HEK293 (cell line): ENCODE results near the gene MYBPH.

Source experiments
- CTCF ChIA-PET: fragments of 350-600 bp; formaldehyde crosslinking; extraction: SDS; loops from one replicate; lab custom pipeline; 2021; ENCODE audit warnings: antibody characterized with exemption; lab: Yijun Ruan, JAX
- POLR2A ChIA-PET: fragments of 300-600 bp; formaldehyde crosslinking; extraction: SDS; loops from one replicate; lab custom pipeline; 2020; ENCODE audit warnings: antibody characterized with exemption, inconsistent platforms; lab: Yijun Ruan, JAX
- H3K27ac ChIP-seq: fragments of 200-500 bp; sonication (Bioruptor generic); 2 replicates; pipeline ENCODE4 v1.5.1; 2014; ENCODE audit warnings: low read depth, low read length, control low read depth, inconsistent platforms; ENCODE audit errors: extremely low read depth
- H3K36me3 ChIP-seq, 2 experiments: fragments of 200-500 bp in 1 of 2; sonication (Bioruptor generic) in 1 of 2; 1 replicate in 1 of 2; 2 replicates in 1 of 2; pipeline ENCODE4 v1.5.1; 2014 to 2017; ENCODE audit warnings: inconsistent platforms in 2 of 2, low read length in 2 of 2; ENCODE audit not compliant: control insufficient read depth in 2 of 2, insufficient read depth in 1 of 2
- H3K4me1 ChIP-seq: fragments of 200-500 bp; sonication (Bioruptor generic); 2 replicates; pipeline ENCODE4 v1.5.1; 2014; ENCODE audit warnings: mild to moderate bottlenecking, low read length, inconsistent platforms; ENCODE audit not compliant: control insufficient read depth, insufficient read depth
- H3K4me3 ChIP-seq: 2 replicates; pipeline ENCODE4 v1.5.1; 2011; ENCODE audit warnings: low read depth, mild to moderate bottlenecking, control low read depth, low read length, moderate library complexity
- H3K9me3 ChIP-seq: fragments of 200-500 bp; sonication (Bioruptor generic); 2 replicates; pipeline ENCODE4 v1.5.1; 2014; ENCODE audit warnings: low read depth, low read length, inconsistent platforms; ENCODE audit not compliant: control insufficient read depth, insufficient read depth
- HOXC10 ChIP-seq: sonication (generic); formaldehyde crosslinking; IDR thresholded peaks from 2 replicates; pipeline ENCODE4 v1.8.1; 2023; ENCODE audit warnings: mild to moderate bottlenecking, missing genetic modification reagents
- OVOL3 ChIP-seq: fragments of 450-650 bp; formaldehyde crosslinking; IDR thresholded peaks from 2 replicates; pipeline ENCODE4 v1.5.1; 2016; ENCODE audit warnings: missing biosample characterization, missing genetic modification characterization
- SP2 ChIP-seq: fragments of 450-650 bp; formaldehyde crosslinking; IDR thresholded peaks from 2 replicates; pipeline ENCODE4 v1.5.1; 2016; ENCODE audit warnings: missing biosample characterization, missing genetic modification characterization
- SP3 ChIP-seq: fragments of 450-650 bp; formaldehyde crosslinking; IDR thresholded peaks from 2 replicates; pipeline ENCODE4 v1.5.1; 2016; ENCODE audit warnings: missing biosample characterization, missing genetic modification characterization
- TRIM28 ChIP-seq: IDR thresholded peaks from 2 replicates; pipeline ENCODE4 v1.6.1; 2011; ENCODE audit warnings: low read length, control low read depth, borderline replicate concordance
- ZNF121 ChIP-seq: fragments of 450-650 bp; formaldehyde crosslinking; IDR thresholded peaks from 2 replicates; pipeline ENCODE4 v1.5.1; 2016; ENCODE audit warnings: missing biosample characterization, missing genetic modification characterization
- ZNF132 ChIP-seq: fragments of 450-650 bp; formaldehyde crosslinking; IDR thresholded peaks from 2 replicates; pipeline ENCODE4 v1.5.1; 2017; ENCODE audit warnings: missing biosample characterization, missing genetic modification characterization, borderline replicate concordance
- ZNF169 ChIP-seq: fragments of 450-650 bp; formaldehyde crosslinking; IDR thresholded peaks from 2 replicates; pipeline ENCODE4 v1.5.1; 2016; ENCODE audit warnings: missing biosample characterization, missing genetic modification characterization
- ZNF223 ChIP-seq: fragments of 450-650 bp; formaldehyde crosslinking; IDR thresholded peaks from 2 replicates; pipeline ENCODE4 v1.5.1; 2016; ENCODE audit warnings: missing biosample characterization, missing genetic modification characterization
- ZNF302 ChIP-seq: fragments of 450-650 bp; formaldehyde crosslinking; IDR thresholded peaks from 2 replicates; pipeline ENCODE4 v1.5.1; 2016; ENCODE audit warnings: missing biosample characterization, missing genetic modification characterization, low read depth
- ZNF354C ChIP-seq: fragments of 450-650 bp; formaldehyde crosslinking; IDR thresholded peaks from 2 replicates; pipeline ENCODE4 v1.5.1; 2016; ENCODE audit warnings: missing biosample characterization, missing genetic modification characterization, low read depth, borderline replicate concordance
- ZNF610 ChIP-seq: fragments of 450-650 bp; formaldehyde crosslinking; IDR thresholded peaks from 2 replicates; pipeline ENCODE4 v1.5.1; 2016; ENCODE audit warnings: missing biosample characterization, missing genetic modification characterization, borderline replicate concordance
- ZNF660 ChIP-seq: fragments of 450-650 bp; IDR thresholded peaks from 2 replicates; pipeline ENCODE4 v1.5.1; 2018; ENCODE audit warnings: missing biosample characterization, mild to moderate bottlenecking, missing genetic modification characterization
- ZNF677 ChIP-seq: fragments of 450-650 bp; IDR thresholded peaks from 2 replicates; pipeline ENCODE4 v1.5.0; 2018; ENCODE audit warnings: missing biosample characterization, mild to moderate bottlenecking, missing genetic modification characterization, moderate library complexity
- ZNF785 ChIP-seq: fragments of 450-650 bp; formaldehyde crosslinking; IDR thresholded peaks from 2 replicates; pipeline ENCODE4 v1.5.1; 2016; ENCODE audit warnings: missing biosample characterization, missing genetic modification characterization
- ZSCAN23 ChIP-seq: fragments of 450-650 bp; formaldehyde crosslinking; IDR thresholded peaks from 2 replicates; pipeline ENCODE4 v1.5.1; 2016; ENCODE audit warnings: missing biosample characterization, missing genetic modification characterization
- TF ChIP-seq, protein P1 (sequence below): fragments of 450-650 bp; formaldehyde crosslinking; IDR thresholded peaks from 2 replicates; pipeline ENCODE4 v1.5.1; 2016; ENCODE audit warnings: missing biosample characterization, missing genetic modification characterization
- TF ChIP-seq, protein P2 (sequence below): fragments of 450-650 bp; formaldehyde crosslinking; IDR thresholded peaks from 2 replicates; pipeline ENCODE4 v1.5.1; 2016; ENCODE audit warnings: missing biosample characterization, missing genetic modification characterization
- TF ChIP-seq, protein P3 (sequence below): fragments of 450-650 bp; IDR thresholded peaks from 2 replicates; pipeline ENCODE4 v1.5.1; 2018; ENCODE audit warnings: missing biosample characterization, missing genetic modification characterization
- TF ChIP-seq, protein P4 (sequence below): fragments of 450-650 bp; formaldehyde crosslinking; IDR thresholded peaks from 2 replicates; pipeline ENCODE4 v1.5.1; 2016; ENCODE audit warnings: missing biosample characterization, missing genetic modification characterization, low read depth
- TF ChIP-seq, protein P5 (sequence below): fragments of 450-650 bp; formaldehyde crosslinking; IDR thresholded peaks from 2 replicates; pipeline ENCODE4; 2016; ENCODE audit warnings: missing biosample characterization, missing genetic modification characterization
- TF ChIP-seq, protein P6 (sequence below): fragments of 450-650 bp; formaldehyde crosslinking; IDR thresholded peaks from 2 replicates; pipeline ENCODE4 v1.5.1; 2016; ENCODE audit warnings: missing biosample characterization, missing genetic modification characterization

MYBPH gene

DNA sequence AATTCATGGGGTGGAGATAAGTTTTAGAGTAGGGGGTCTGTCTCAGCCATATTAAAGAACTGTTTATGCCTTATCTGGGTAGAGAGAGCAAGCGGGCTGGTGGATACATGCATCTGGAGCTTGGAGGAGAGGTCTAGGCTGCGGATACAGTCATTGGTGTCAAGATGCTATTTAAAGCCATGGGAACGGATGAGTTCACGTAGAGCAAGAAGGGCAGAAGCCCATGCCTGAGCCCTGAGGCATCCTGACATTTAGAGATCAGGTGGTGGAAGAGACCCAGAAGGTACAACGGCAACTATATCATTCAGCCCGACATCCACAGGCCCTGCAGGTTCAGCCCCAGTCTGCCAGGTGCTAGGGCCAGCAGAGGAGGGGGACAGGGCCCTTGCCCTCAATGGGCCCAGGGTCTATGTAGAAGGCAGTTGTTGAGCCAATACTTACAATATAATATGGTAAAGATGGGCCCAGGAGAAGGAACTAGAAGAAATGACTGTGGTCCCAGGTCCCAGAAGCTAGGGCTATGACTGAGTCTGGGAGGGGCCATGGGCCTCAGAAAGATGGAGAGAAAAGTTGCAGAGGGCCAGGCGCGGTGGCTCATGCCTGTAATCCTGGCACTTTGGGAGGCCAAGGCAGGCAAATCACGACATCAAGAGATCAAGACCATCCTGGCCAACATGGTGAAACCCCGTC, 26.0 kb upstream of the MYBPH start (continued):
- TF ChIP-seq, protein P1, sequence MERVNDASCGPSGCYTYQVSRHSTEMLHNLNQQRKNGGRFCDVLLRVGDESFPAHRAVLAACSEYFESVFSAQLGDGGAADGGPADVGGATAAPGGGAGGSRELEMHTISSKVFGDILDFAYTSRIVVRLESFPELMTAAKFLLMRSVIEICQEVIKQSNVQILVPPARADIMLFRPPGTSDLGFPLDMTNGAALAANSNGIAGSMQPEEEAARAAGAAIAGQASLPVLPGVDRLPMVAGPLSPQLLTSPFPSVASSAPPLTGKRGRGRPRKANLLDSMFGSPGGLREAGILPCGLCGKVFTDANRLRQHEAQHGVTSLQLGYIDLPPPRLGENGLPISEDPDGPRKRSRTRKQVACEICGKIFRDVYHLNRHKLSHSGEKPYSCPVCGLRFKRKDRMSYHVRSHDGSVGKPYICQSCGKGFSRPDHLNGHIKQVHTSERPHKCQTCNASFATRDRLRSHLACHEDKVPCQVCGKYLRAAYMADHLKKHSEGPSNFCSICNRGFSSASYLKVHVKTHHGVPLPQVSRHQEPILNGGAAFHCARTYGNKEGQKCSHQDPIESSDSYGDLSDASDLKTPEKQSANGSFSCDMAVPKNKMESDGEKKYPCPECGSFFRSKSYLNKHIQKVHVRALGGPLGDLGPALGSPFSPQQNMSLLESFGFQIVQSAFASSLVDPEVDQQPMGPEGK (tag by site-specific recombination): no peak
- TF ChIP-seq ZNF677 (no peak), OVOL3 (no peak), ZNF223 (tag by site-specific recombination) (no peak), ZNF302 (tag by site-specific recombination) (no peak)

DNA sequence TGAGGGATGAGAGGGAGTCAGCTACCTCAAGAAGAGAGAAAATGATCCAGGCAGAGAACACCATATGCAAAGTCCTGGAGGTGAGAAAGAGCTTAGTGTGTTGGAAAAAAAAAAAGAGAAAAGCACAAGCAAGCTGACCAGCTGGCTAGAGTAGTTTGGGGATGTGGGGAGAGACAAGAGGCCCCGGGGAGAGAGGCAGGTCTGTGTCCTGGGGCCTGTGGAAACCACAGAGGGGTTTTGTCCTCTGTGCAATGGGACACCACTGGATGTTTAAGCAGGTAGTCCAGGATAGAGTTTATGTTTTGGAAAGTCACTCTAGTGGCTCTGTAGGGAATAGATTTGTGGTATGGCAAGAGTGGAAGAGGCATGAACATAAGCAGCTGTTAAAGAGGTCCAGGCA, 25.3 kb upstream of the MYBPH start:
- ChIA-PET POLR2A (no interaction called here), CTCF (interaction anchor here (0.7 to 2.2 kb wide), 4 partner anchors 14 to 115 kb away, joined by 3 to 11 read pairs (median 4); no protein-coding TSS in a partner anchor)
- no peak overlapping the region for H3K4me3 ChIP-seq
- H3K27ac ChIP-seq: no peak overlapping the region
- no peaks in the 10 kb centered on the region for H3K36me3 ChIP-seq
- TF ChIP-seq ZNF121 (tag by site-specific recombination) (no peak), ZNF354C (tag by site-specific recombination) (no peak), ZNF785 (tag by site-specific recombination) (no peak), SP3 (tag by site-specific recombination) (no peak), ZNF169 (no peak), ZNF132 (tag by site-specific recombination) (no peak), ZNF610 (tag by site-specific recombination) (no peak), ZSCAN23 (tag by site-specific recombination) (no peak), ZNF660 (tag by site-specific recombination) (no peak), SP2 (no peak), HOXC10 (CRISPR knock-in tag) (no peak), TRIM28 (no peak)
- TF ChIP-seq, protein P2, sequence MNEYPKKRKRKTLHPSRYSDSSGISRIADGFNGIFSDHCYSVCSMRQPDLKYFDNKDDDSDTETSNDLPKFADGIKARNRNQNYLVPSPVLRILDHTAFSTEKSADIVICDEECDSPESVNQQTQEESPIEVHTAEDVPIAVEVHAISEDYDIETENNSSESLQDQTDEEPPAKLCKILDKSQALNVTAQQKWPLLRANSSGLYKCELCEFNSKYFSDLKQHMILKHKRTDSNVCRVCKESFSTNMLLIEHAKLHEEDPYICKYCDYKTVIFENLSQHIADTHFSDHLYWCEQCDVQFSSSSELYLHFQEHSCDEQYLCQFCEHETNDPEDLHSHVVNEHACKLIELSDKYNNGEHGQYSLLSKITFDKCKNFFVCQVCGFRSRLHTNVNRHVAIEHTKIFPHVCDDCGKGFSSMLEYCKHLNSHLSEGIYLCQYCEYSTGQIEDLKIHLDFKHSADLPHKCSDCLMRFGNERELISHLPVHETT (tag by site-specific recombination): no peak
- TF ChIP-seq, protein P3, sequence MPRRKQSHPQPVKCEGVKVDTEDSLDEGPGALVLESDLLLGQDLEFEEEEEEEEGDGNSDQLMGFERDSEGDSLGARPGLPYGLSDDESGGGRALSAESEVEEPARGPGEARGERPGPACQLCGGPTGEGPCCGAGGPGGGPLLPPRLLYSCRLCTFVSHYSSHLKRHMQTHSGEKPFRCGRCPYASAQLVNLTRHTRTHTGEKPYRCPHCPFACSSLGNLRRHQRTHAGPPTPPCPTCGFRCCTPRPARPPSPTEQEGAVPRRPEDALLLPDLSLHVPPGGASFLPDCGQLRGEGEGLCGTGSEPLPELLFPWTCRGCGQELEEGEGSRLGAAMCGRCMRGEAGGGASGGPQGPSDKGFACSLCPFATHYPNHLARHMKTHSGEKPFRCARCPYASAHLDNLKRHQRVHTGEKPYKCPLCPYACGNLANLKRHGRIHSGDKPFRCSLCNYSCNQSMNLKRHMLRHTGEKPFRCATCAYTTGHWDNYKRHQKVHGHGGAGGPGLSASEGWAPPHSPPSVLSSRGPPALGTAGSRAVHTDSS: no peak
- TF ChIP-seq, protein P4, sequence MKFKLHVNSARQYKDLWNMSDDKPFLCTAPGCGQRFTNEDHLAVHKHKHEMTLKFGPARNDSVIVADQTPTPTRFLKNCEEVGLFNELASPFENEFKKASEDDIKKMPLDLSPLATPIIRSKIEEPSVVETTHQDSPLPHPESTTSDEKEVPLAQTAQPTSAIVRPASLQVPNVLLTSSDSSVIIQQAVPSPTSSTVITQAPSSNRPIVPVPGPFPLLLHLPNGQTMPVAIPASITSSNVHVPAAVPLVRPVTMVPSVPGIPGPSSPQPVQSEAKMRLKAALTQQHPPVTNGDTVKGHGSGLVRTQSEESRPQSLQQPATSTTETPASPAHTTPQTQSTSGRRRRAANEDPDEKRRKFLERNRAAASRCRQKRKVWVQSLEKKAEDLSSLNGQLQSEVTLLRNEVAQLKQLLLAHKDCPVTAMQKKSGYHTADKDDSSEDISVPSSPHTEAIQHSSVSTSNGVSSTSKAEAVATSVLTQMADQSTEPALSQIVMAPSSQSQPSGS (tag by site-specific recombination): no peak
- TF ChIP-seq, protein P5, sequence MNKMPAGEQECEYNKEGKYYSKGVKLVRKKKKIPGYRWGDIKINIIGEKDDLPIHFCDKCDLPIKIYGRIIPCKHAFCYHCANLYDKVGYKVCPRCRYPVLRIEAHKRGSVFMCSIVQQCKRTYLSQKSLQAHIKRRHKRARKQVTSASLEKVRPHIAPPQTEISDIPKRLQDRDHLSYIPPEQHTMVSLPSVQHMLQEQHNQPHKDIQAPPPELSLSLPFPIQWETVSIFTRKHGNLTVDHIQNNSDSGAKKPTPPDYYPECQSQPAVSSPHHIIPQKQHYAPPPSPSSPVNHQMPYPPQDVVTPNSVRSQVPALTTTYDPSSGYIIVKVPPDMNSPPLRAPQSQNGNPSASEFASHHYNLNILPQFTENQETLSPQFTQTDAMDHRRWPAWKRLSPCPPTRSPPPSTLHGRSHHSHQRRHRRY: no peak
- TF ChIP-seq, protein P6, sequence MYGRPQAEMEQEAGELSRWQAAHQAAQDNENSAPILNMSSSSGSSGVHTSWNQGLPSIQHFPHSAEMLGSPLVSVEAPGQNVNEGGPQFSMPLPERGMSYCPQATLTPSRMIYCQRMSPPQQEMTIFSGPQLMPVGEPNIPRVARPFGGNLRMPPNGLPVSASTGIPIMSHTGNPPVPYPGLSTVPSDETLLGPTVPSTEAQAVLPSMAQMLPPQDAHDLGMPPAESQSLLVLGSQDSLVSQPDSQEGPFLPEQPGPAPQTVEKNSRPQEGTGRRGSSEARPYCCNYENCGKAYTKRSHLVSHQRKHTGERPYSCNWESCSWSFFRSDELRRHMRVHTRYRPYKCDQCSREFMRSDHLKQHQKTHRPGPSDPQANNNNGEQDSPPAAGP (tag by site-specific recombination): no peak
- no peaks in the 10 kb centered on the region for H3K4me1 ChIP-seq
- H3K9me3 ChIP-seq: no peaks in the 10 kb centered on the region
